ENCODE measurements around the gene LAMC3. TPM values are rescaled to one million over a fixed set of nuclear protein-coding genes. Genes with fewer than 3 reads are reported as not detected.
"Not testable (repeated sequence)": the region's sequence is repeated elsewhere in the genome, so short reads cannot be mapped to it uniquely, and the experiment has no call there.

The LAMC3 gene
- total RNA-seq, 1 experiment from 2014 or later: not detected

DNA sequence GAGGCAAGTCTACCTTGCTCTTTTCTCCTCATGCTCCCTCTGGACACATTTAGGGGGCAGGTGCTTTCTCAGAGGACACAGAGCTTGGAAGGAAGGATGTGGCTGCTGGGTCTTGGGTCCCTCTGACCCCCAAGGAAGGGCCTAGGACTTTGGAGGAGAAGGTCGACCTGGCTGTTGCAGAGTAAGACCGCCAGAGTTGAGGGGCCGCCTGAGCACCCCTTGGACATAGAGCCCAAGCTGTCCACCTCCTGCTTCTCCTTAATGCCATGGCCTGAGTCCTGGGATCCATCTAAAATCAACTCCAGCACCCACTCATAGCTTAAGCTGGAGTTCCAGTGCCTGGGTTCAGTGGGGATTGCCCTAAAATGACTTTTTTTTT lies 20.6 kb downstream of the LAMC3 start:
- H3K4me3 ChIP-seq (ENCODE audit: low read length): no peak overlapping the region
- no peaks in the 10 kb centered on the region for H3K27me3 ChIP-seq (ENCODE audit: low read length)
- no peak overlapping the region for H3K4me2 ChIP-seq (ENCODE audit: low read depth, low read length, poor library complexity, severe bottlenecking)
- 0 out of 2 replicates have a peak, but pooled peaks cover 3% of the 10 kb centered on the region for H4K20me1 ChIP-seq (ENCODE audit: insufficient read depth, low read depth, low read length)
- DNase-seq: no peak
- H3K36me3 ChIP-seq (ENCODE audit: insufficient read depth, low read length): no peaks in the 10 kb centered on the region
- H3K79me2 ChIP-seq (ENCODE audit: low read length): no peaks in the 10 kb centered on the region
- no peak overlapping the region for H2AFZ ChIP-seq (ENCODE audit: low read length)
- no peak overlapping the region for H3K9ac ChIP-seq (ENCODE audit: low read length)
- no peak overlapping the region for H3K27ac ChIP-seq (ENCODE audit: low read length)
- no peaks in the 10 kb centered on the region for H3K9me2 ChIP-seq (replicated peaks; ENCODE audit: insufficient read depth, low read length)
- H3K9me3 ChIP-seq (ENCODE audit: low read length): no peaks in the 10 kb centered on the region
- no peaks in the 10 kb centered on the region for H3K4me1 ChIP-seq (ENCODE audit: low read length)

DNA sequence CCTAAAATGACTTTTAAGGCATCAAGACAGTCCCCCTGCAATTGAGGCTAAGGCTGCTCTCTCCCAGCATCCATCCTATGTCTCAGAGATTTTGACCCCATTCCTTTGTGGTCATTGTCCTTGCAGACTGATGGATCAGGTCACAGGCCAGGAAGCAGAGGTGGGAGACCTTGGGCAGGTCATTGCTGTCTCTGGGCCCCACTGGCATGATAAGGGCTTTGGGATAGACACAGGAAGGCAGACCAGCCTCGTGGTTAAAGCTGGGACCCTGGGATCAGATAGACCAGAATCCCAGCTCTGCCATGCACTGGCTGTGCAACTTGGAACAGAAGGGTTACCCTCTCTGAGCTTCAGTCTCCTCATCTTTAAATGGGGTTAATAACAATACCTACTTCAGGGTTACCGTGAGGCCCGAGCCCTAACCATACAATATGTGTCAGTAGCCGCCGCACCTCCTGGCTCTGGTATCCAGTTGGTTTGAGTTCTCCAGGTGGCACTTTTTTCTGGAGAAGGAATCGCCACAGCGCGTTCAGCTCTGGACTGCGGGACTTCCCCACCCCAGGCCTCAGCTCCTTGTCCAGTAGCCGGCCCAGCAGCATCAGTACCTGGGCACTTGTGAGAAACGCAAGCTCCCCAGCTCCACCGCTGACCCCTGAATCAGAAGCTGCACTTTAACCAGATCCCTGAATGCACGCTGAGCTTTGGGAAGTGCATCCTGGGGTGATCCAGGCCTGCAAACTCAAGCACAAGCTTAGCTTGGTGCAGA lies 21.4 kb downstream of the LAMC3 start:
- Histone ChIP-seq H3K9me3 (ENCODE audit: low read length) (no peaks in the 10 kb centered on the region), H3K4me3 (ENCODE audit: low read length) (no peak overlapping the region), H3K27me3 (ENCODE audit: low read length) (no peaks in the 10 kb centered on the region), H3K79me2 (ENCODE audit: low read length) (no peaks in the 10 kb centered on the region), H3K9ac (ENCODE audit: low read length) (no peak overlapping the region), H4K20me1 (ENCODE audit: insufficient read depth, low read depth, low read length) (0 out of 2 replicates have a peak, but pooled peaks cover 3% of the 10 kb centered on the region), H3K36me3 (ENCODE audit: insufficient read depth, low read length) (no peaks in the 10 kb centered on the region), H3K27ac (ENCODE audit: low read length) (no peak overlapping the region), H3K4me2 (ENCODE audit: low read depth, low read length, poor library complexity, severe bottlenecking) (no peak overlapping the region), H2AFZ (ENCODE audit: low read length) (no peak overlapping the region), H3K4me1 (ENCODE audit: low read length) (no peaks in the 10 kb centered on the region), H3K9me2 (replicated peaks; ENCODE audit: insufficient read depth, low read length) (no peaks in the 10 kb centered on the region)
- no peak for DNase-seq

GRCh38 chr9:131031005-131031641 lies 22.1 kb downstream of the LAMC3 start:
- Histone ChIP-seq H3K4me3 (ENCODE audit: low read length) (no peak overlapping the region), H3K79me2 (ENCODE audit: low read length) (no peaks in the 10 kb centered on the region), H3K9me2 (replicated peaks; ENCODE audit: insufficient read depth, low read length) (no peaks in the 10 kb centered on the region), H4K20me1 (ENCODE audit: insufficient read depth, low read depth, low read length) (0 out of 2 replicates have a peak, but pooled peaks cover 3% of the 10 kb centered on the region), H3K9me3 (ENCODE audit: low read length) (no peaks in the 10 kb centered on the region), H3K4me2 (ENCODE audit: low read depth, low read length, poor library complexity, severe bottlenecking) (no peak overlapping the region), H3K4me1 (ENCODE audit: low read length) (no peaks in the 10 kb centered on the region), H2AFZ (ENCODE audit: low read length) (no peak overlapping the region), H3K36me3 (ENCODE audit: insufficient read depth, low read length) (no peaks in the 10 kb centered on the region), H3K9ac (ENCODE audit: low read length) (no peak overlapping the region), H3K27ac (ENCODE audit: low read length) (no peak overlapping the region), H3K27me3 (ENCODE audit: low read length) (no peaks in the 10 kb centered on the region)
- DNase-seq: no peak

DNA sequence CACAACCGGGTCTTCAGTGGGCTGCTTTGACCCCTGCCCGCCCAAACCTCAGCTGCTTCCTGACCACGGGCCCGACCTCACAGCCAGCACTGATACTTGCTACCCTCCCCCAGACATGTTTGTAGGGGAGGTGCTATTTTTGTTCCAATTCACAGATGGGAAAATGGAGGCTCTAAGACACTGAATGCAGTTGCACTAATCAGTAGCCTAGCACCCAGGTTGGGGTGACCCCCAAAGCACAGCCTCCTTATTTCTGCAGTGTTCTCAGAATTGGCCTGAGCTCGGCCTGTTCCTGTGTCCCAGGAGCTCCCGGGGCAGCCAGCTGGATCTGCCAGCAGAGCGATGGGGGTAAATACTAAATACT lies 22.6 kb downstream of the LAMC3 start:
- Histone ChIP-seq H2AFZ (ENCODE audit: low read length) (no peak overlapping the region), H3K4me2 (ENCODE audit: low read depth, low read length, poor library complexity, severe bottlenecking) (no peak overlapping the region), H3K27ac (ENCODE audit: low read length) (no peak overlapping the region), H4K20me1 (ENCODE audit: insufficient read depth, low read depth, low read length) (0 out of 2 replicates have a peak, but pooled peaks cover 3% of the 10 kb centered on the region), H3K4me1 (ENCODE audit: low read length) (no peaks in the 10 kb centered on the region), H3K36me3 (ENCODE audit: insufficient read depth, low read length) (no peaks in the 10 kb centered on the region), H3K9ac (ENCODE audit: low read length) (no peak overlapping the region), H3K4me3 (ENCODE audit: low read length) (no peak overlapping the region), H3K9me3 (ENCODE audit: low read length) (no peaks in the 10 kb centered on the region), H3K9me2 (replicated peaks; ENCODE audit: insufficient read depth, low read length) (no peaks in the 10 kb centered on the region), H3K27me3 (ENCODE audit: low read length) (no peaks in the 10 kb centered on the region), H3K79me2 (ENCODE audit: low read length) (no peaks in the 10 kb centered on the region)
- no peak for DNase-seq

DNA sequence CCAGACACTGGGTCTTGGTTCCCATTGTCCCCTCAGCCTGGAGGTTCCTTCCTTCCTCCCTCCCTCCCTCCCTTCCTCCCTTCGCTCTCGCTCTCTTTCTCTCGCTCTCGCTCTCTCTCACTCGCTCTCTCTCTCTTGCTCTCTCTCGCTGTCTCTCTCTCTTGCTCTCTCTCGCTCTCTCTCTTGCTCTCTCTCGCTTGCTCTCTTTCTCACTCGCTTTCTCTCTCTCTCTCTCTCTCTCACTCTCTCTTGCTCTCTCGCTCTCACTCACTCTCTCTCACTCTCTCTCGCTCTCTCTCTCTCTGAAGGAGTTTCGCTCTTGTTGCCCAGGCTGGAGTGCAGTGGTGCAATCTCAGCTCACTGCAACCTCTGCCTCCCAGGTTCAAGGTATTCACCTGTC lies 23.4 kb downstream of the LAMC3 start:
- no peaks in the 10 kb centered on the region for H3K9me3 ChIP-seq (ENCODE audit: low read length)
- no peaks in the 10 kb centered on the region for H3K4me1 ChIP-seq (ENCODE audit: low read length)

DNA sequence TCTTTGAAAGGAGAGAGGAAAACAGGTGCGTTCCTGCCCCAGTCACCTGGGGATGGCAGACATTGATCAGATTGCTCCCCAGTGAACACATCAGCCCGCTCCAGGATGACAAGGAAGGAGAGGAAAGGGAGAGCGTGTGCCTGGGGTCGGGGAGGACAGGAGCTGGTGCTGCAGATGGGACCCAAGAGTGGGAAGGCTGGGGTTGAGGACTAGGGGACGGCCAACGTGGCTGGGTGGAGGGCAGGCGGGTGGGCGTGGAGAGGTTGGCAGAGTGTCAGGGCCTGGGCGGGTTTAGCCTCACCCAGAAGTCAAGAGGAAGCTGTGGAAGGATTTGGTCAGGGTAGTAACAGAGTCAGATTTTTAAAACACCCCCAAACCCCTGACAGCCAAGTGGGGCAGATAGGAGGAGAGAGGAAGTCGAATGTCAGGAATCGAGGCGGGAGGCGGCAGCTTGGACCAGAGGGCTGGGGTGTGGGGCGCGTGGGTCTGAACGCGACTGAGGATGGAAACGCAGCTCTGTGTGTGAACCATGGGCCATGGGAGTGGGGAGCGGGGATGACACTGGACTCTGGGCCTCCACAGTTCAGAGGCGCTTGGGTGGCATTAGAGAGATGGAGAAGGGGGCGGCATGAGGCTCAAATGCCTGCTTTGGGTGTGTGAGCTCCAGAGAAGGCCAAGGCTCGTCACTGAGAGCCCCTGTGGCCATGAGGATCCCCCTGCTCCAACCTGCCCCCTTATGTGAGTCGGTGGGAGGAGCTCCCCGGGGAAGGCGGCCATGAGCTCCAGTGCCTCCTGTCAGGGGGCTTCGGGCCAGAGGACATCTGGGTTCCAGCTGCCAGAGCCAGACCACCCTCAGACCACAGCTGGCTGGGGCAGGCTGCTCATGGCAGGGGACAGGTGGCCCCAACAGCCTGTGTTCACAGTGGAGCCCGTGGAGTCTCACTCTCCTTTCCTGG lies 24.6 kb downstream of the LAMC3 start:
- Histone ChIP-seq H3K27ac (ENCODE audit: low read length) (no peak overlapping the region), H3K27me3 (ENCODE audit: low read length) (no peaks in the 10 kb centered on the region), H3K79me2 (ENCODE audit: low read length) (no peaks in the 10 kb centered on the region), H3K4me3 (ENCODE audit: low read length) (no peak overlapping the region), H3K9ac (ENCODE audit: low read length) (no peak overlapping the region), H3K4me2 (ENCODE audit: low read depth, low read length, poor library complexity, severe bottlenecking) (no peak overlapping the region), H3K9me2 (replicated peaks; ENCODE audit: insufficient read depth, low read length) (no peaks in the 10 kb centered on the region), H3K4me1 (ENCODE audit: low read length) (no peaks in the 10 kb centered on the region), H4K20me1 (ENCODE audit: insufficient read depth, low read depth, low read length) (0 out of 2 replicates have a peak, but pooled peaks cover 3% of the 10 kb centered on the region), H3K36me3 (ENCODE audit: insufficient read depth, low read length) (no peaks in the 10 kb centered on the region), H2AFZ (ENCODE audit: low read length) (no peak overlapping the region), H3K9me3 (ENCODE audit: low read length) (no peaks in the 10 kb centered on the region)
- DNase-seq: no peak

More for the DNA sequence above, 23.4 kb downstream of the LAMC3 start:
- Histone ChIP-seq H3K9me2 (replicated peaks; ENCODE audit: insufficient read depth, low read length) (no peaks in the 10 kb centered on the region), H3K27me3 (ENCODE audit: low read length) (no peaks in the 10 kb centered on the region), H4K20me1 (ENCODE audit: insufficient read depth, low read depth, low read length) (0 out of 2 replicates have a peak, but pooled peaks cover 3% of the 10 kb centered on the region), H3K36me3 (ENCODE audit: insufficient read depth, low read length) (no peaks in the 10 kb centered on the region), H2AFZ (ENCODE audit: low read length) (no peak overlapping the region), H3K4me3 (ENCODE audit: low read length) (no peak overlapping the region), H3K79me2 (ENCODE audit: low read length) (no peaks in the 10 kb centered on the region), H3K9ac (ENCODE audit: low read length) (no peak overlapping the region), H3K27ac (ENCODE audit: low read length) (no peak overlapping the region), H3K4me2 (ENCODE audit: low read depth, low read length, poor library complexity, severe bottlenecking) (no peak overlapping the region)
- DNase-seq: no peak

DNA sequence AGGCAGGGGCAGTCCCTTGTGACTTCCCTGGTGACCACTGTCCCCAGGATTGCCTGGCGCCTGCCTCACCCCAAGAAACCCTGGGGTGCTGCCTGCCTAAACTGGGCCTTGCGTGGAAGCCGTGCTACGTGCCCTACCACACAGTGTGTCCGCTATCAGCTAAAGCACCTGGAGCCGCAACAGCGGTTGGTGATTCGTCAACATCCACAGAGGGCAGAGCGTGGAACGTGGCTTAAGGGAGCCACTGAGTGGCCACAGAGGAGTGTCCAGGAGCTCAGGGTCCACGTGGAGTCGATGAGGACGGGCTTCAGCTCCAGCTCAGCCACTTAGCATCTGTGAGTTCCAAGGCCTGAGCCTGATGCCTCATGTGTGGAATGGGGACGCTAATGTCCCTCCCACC lies 25.3 kb downstream of the LAMC3 start:
- DNase-seq: no peak
- no peak overlapping the region for H3K4me2 ChIP-seq (ENCODE audit: low read depth, low read length, poor library complexity, severe bottlenecking)
- no peak overlapping the region for H3K9ac ChIP-seq (ENCODE audit: low read length)
- H3K9me2 ChIP-seq (replicated peaks; ENCODE audit: insufficient read depth, low read length): no peaks in the 10 kb centered on the region
- H3K79me2 ChIP-seq (ENCODE audit: low read length): no peaks in the 10 kb centered on the region
- H3K4me3 ChIP-seq (ENCODE audit: low read length): no peak overlapping the region
- H2AFZ ChIP-seq (ENCODE audit: low read length): no peak overlapping the region
- H4K20me1 ChIP-seq (ENCODE audit: insufficient read depth, low read depth, low read length): 0 out of 2 replicates have a peak, but pooled peaks cover 3% of the 10 kb centered on the region
- no peaks in the 10 kb centered on the region for H3K9me3 ChIP-seq (ENCODE audit: low read length)
- no peaks in the 10 kb centered on the region for H3K4me1 ChIP-seq (ENCODE audit: low read length)
- H3K36me3 ChIP-seq (ENCODE audit: insufficient read depth, low read length): no peaks in the 10 kb centered on the region
- H3K27ac ChIP-seq (ENCODE audit: low read length): no peak overlapping the region
- no peaks in the 10 kb centered on the region for H3K27me3 ChIP-seq (ENCODE audit: low read length)

DNA sequence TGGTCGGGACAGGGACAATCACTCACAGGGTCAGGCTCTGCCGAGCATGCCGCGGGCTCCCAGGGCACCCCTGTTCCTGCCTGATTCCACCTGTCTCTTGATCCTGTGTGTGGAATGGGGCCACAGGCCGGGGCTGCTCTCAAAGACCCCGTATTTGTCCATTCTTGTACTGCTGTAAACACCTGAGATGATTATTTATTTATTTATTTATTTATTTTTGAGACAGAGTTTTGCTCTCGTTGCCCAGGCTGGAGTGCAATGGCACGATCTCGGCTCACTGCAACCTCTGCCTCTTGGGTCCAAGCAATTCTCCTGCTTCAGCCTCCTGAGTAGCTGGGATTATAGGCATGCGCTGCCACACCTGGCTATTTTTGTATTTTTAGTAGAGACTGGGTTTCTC lies 25.8 kb downstream of the LAMC3 start:
- H3K4me1 ChIP-seq (ENCODE audit: low read length); H3K27me3 ChIP-seq (ENCODE audit: low read length); H3K9me2 ChIP-seq (replicated peaks; ENCODE audit: insufficient read depth, low read length); H2AFZ ChIP-seq (ENCODE audit: low read length); H3K4me2 ChIP-seq (ENCODE audit: low read depth, low read length, poor library complexity, severe bottlenecking); H3K9me3 ChIP-seq (ENCODE audit: low read length); DNase-seq; H3K27ac ChIP-seq (ENCODE audit: low read length); H3K36me3 ChIP-seq (ENCODE audit: insufficient read depth, low read length); H3K4me3 ChIP-seq (ENCODE audit: low read length); H3K9ac ChIP-seq (ENCODE audit: low read length); H3K79me2 ChIP-seq (ENCODE audit: low read length); H4K20me1 ChIP-seq (ENCODE audit: insufficient read depth, low read depth, low read length): not testable (repeated sequence)

All from Karpas-422 (cell line).